Transverse colon (tissue), 3 donors: ENCODE data around the gene ABCB11.
"Not testable (repeated sequence)": the region's sequence is repeated elsewhere in the genome, so short reads cannot be mapped to it uniquely, and the experiment has no call there.

Experiments
- POLR2A ChIP-seq: fragments of 450-650 bp; IDR thresholded peaks from one replicate; pipeline ENCODE4 v1.6.1; 2016; ENCODE audit warnings: antibody characterized with exemption, mild to moderate bottlenecking, moderate library complexity
- TF ChIP-seq, protein P1 (sequence below), 5 experiments: fragments of 200-600 bp in 3 of 5; fragments of 450-650 bp in 2 of 5; sonication (generic) in 3 of 5; IDR thresholded peaks; 1 replicate in 2 of 5; 2 replicates in 3 of 5; pipeline ENCODE4 v1.5.1; 2016 to 2017; ENCODE audit warnings: antibody characterized with exemption in 5 of 5, inconsistent platforms in 3 of 5, mild to moderate bottlenecking in 2 of 5, moderate library complexity in 1 of 5

- TF ChIP-seq, protein P1, sequence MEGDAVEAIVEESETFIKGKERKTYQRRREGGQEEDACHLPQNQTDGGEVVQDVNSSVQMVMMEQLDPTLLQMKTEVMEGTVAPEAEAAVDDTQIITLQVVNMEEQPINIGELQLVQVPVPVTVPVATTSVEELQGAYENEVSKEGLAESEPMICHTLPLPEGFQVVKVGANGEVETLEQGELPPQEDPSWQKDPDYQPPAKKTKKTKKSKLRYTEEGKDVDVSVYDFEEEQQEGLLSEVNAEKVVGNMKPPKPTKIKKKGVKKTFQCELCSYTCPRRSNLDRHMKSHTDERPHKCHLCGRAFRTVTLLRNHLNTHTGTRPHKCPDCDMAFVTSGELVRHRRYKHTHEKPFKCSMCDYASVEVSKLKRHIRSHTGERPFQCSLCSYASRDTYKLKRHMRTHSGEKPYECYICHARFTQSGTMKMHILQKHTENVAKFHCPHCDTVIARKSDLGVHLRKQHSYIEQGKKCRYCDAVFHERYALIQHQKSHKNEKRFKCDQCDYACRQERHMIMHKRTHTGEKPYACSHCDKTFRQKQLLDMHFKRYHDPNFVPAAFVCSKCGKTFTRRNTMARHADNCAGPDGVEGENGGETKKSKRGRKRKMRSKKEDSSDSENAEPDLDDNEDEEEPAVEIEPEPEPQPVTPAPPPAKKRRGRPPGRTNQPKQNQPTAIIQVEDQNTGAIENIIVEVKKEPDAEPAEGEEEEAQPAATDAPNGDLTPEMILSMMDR (IDR thresholded peaks at IDR 0.05): not testable (repeated sequence)
- not testable (repeated sequence) for TF ChIP-seq POLR2A
Measured at GRCh38 chr2:168882163-168882562, 149.0 kb downstream of the ABCB11 start.
